ENCODE measurements around the gene POLR3K. TPM values are rescaled to one million over a fixed set of nuclear protein-coding genes. Genes with fewer than 3 reads are reported as not detected.

Gene POLR3K
- total and polyA plus RNA-seq, 2 donors (not counting 3 experiments of a cell fraction or from before 2014, with no cell fraction given) = 20.6 to 33.2 TPM

DNA sequence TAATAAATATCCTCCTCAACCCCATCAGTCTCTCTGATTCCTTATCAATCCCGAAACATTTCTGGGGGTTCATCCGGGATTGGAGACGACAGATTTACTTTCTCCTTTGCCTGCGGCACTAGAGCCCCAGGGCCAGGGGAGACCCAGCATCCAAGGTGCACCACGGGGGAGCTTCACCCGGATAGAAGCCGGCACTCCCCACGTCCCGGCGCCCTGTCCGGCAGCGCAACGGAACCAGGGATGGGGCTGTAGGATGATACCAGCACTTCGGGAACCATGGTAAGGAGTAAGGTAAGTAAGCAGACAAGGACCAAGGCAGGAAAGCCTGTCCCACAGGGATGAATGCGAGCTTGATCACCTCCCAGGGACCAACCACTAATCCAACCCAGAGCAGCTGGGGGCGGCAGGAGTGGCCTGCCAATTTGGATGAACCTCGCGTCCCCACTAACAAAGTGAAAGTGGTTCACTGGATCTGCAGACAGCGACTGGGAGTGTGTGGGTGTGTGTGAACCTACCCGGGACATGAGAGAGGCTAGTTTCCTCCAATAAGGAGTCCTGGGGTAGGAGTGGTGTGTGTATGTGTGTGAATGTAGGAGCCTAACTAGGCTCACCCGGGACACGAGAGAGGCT is 11.9 kb downstream of the POLR3K start:
- ChIA-PET CTCF (interaction anchor here (1.3 kb wide), 1 partner anchor 12 kb away, joined by 3 read pairs; the partner anchor contains the start of gene POLR3K), POLR2A (no interaction called here)
- Histone ChIP-seq H3K9me3 (replicated peaks; ENCODE audit: control insufficient read depth, insufficient read depth, low read length) (no peaks in the 10 kb centered on the region), H3K27ac (ENCODE audit: insufficient read depth, low read depth, low read length) (no peak overlapping the region), H3K9me1 (replicated peaks; ENCODE audit: control insufficient read depth, extremely low read depth, insufficient read depth, low read length) (no peaks in the 10 kb centered on the region), H3K27me3 (ENCODE audit: control insufficient read depth in 2 of 2, insufficient read depth in 2 of 2, low read length in 2 of 2) (no peaks in the 10 kb centered on the region), H2AFZ (ENCODE audit: low read depth, low read length) (no peak overlapping the region), H3K4me1 (ENCODE audit: control insufficient read depth, extremely low read depth, insufficient read depth, low read length) (no peaks in the 10 kb centered on the region), H3K36me3 (ENCODE audit: control insufficient read depth in 2 of 2, extremely low read depth in 1 of 2, insufficient read depth in 2 of 2, low read length in 2 of 2) (peaks cover 3 to 4% of the 10 kb centered on the region in 2 experiments), H3K9ac (replicated peaks; ENCODE audit: extremely low read depth, insufficient read depth, low read length) (no peak overlapping the region), H3K79me2 (ENCODE audit: control insufficient read depth, insufficient read depth, low read length) (no peaks in the 10 kb centered on the region), H4K20me1 (replicated peaks; ENCODE audit: control insufficient read depth, extremely low read depth, insufficient read depth, low read length) (no peaks in the 10 kb centered on the region), H3K4me2 (ENCODE audit: insufficient read depth, low read length) (no peak overlapping the region), H3K4me3 (replicated peaks in 1 of 3; ENCODE audit: insufficient read depth in 1 of 3, low read depth in 1 of 3, low read length in 3 of 3) (no peak overlapping the region)
- intact Hi-C loops (cut with micrococcal nuclease) (no loop called here), dilution Hi-C loops (cut with MboI; ENCODE audit: extremely low pct_ligation_motif_present, low sequenced_read_pairs) (no loop called here)
- BruUV-seq (replicated peaks) = no TSS peak
- TF ChIP-seq FOS (IDR thresholded peaks at IDR 0.05; ENCODE audit: borderline replicate concordance, insufficient read depth, low read length) = no peak
- TF ChIP-seq, protein P1, sequence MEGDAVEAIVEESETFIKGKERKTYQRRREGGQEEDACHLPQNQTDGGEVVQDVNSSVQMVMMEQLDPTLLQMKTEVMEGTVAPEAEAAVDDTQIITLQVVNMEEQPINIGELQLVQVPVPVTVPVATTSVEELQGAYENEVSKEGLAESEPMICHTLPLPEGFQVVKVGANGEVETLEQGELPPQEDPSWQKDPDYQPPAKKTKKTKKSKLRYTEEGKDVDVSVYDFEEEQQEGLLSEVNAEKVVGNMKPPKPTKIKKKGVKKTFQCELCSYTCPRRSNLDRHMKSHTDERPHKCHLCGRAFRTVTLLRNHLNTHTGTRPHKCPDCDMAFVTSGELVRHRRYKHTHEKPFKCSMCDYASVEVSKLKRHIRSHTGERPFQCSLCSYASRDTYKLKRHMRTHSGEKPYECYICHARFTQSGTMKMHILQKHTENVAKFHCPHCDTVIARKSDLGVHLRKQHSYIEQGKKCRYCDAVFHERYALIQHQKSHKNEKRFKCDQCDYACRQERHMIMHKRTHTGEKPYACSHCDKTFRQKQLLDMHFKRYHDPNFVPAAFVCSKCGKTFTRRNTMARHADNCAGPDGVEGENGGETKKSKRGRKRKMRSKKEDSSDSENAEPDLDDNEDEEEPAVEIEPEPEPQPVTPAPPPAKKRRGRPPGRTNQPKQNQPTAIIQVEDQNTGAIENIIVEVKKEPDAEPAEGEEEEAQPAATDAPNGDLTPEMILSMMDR (IDR thresholded peaks at IDR 0.05; ENCODE audit: extremely low read depth in 1 of 2, insufficient read depth in 1 of 2, low read depth in 1 of 2, low read length in 2 of 2) = no peak
- TF ChIP-seq POLR2A (IDR thresholded peaks at IDR 0.05; ENCODE audit: low read depth, low read length) = no peak
- no peak for TF ChIP-seq EZH2 (IDR thresholded peaks at IDR 0.05; ENCODE audit: borderline replicate concordance, low read depth, low read length, severe bottlenecking)
- no peak for TF ChIP-seq JUN (IDR thresholded peaks at IDR 0.05; ENCODE audit: borderline replicate concordance, insufficient read depth, insufficient read length, low read depth)
- TF ChIP-seq, protein P2, sequence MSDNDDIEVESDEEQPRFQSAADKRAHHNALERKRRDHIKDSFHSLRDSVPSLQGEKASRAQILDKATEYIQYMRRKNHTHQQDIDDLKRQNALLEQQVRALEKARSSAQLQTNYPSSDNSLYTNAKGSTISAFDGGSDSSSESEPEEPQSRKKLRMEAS (IDR thresholded peaks at IDR 0.05; ENCODE audit: insufficient read depth, insufficient read length) = no peak
- no peak for TF ChIP-seq GATA2 (IDR thresholded peaks at IDR 0.05; ENCODE audit: insufficient read depth, insufficient read length, low read depth, low read length)
- no peak for TF ChIP-seq MYC (IDR thresholded peaks at IDR 0.05; ENCODE audit: low read depth, low read length)
- no peak for TF ChIP-seq POLR2AphosphoS5 (IDR thresholded peaks at IDR 0.05; ENCODE audit: insufficient read depth, low read depth, low read length)
- no peak for DNase-seq (ENCODE audit: low read depth, low spot score)
- FAIRE-seq = no peak

Data from endothelial cell of umbilical vein (primary cell).